GM18873 (cell line): Measurements from ENCODE around the gene RTBDN.

ENCODE experiments used
- ATAC-seq: cut with Tn5 transposase; IDR thresholded peaks from one replicate; pipeline ENCODE4 v1.9.1; 2021; ENCODE audit warnings: mild to moderate bottlenecking, moderate library complexity, moderate number of reproducible peaks; ENCODE audit not compliant: unreplicated experiment, low FRiP score

RTBDN gene

DNA sequence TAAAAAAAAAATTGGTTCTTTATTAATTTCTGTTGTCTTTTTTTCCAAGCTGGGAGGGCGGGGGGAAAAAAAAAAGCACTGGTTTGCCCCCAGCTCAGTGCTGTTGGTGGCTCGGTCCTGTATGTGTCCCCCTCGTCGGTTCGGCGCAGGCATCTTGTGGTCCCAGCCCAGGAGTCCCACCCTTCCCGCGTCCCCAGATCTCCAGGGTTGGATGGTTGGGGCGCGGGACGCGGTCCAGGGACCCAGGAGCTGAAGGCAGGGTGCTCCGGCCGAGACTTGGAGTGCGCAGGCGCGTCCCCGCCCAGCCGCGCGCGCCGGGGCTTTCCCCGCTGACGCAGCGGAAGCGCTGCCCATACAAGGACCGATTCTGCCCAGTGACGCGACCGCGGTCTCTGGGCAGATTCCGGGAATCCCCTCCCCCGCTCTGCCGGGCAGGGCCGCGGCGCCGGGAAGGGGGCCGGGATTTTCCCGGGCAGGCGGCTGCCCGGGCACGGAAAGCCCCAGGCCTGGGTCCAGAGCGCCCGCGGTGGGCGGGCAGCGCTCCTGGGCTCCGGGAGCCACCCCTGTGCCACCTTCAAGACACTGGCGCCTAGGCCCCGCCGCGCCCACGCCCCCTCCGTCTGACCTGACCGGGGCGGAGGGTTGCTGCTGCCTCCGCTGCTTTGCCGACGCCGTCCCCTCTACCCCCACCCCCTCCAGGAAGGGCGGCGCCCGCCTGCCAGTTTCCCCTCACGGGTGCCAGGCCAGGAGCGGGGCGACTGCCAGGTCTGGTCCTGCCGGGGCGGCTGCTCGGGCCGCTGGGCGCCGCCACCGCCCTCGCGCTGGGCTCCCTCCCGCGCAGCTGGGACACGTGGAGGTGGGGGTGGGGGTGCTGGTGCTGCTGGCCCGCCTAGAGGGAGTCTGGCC, 40.8 kb downstream of the RTBDN start:
- no peak for ATAC-seq

DNA sequence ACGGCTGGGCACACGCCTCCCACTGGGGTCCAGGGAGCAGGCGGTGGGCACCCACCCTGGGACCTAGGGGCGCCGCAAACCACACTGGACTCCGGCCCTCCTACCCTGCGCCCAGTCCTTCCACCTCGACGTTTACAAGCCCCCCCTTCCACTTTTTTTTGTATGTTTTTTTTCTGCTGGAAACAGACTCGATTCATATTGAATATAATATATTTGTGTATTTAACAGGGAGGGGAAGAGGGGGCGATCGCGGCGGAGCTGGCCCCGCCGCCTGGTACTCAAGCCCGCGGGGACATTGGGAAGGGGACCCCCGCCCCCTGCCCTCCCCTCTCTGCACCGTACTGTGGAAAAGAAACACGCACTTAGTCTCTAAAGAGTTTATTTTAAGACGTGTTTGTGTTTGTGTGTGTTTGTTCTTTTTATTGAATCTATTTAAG, 41.5 kb downstream of the RTBDN start:
- ATAC-seq, result no peak

DNA sequence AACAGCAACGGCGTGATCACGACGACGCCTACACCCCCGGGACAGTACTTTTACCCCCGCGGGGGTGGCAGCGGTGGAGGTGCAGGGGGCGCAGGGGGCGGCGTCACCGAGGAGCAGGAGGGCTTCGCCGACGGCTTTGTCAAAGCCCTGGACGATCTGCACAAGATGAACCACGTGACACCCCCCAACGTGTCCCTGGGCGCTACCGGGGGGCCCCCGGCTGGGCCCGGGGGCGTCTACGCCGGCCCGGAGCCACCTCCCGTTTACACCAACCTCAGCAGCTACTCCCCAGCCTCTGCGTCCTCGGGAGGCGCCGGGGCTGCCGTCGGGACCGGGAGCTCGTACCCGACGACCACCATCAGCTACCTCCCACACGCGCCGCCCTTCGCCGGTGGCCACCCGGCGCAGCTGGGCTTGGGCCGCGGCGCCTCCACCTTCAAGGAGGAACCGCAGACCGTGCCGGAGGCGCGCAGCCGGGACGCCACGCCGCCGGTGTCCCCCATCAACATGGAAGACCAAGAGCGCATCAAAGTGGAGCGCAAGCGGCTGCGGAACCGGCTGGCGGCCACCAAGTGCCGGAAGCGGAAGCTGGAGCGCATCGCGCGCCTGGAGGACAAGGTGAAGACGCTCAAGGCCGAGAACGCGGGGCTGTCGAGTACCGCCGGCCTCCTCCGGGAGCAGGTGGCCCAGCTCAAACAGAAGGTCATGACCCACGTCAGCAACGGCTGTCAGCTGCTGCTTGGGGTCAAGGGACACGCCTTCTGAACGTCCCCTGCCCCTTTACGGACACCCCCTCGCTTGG, 42.1 kb downstream of the RTBDN start:
- ATAC-seq, result no peak

DNA sequence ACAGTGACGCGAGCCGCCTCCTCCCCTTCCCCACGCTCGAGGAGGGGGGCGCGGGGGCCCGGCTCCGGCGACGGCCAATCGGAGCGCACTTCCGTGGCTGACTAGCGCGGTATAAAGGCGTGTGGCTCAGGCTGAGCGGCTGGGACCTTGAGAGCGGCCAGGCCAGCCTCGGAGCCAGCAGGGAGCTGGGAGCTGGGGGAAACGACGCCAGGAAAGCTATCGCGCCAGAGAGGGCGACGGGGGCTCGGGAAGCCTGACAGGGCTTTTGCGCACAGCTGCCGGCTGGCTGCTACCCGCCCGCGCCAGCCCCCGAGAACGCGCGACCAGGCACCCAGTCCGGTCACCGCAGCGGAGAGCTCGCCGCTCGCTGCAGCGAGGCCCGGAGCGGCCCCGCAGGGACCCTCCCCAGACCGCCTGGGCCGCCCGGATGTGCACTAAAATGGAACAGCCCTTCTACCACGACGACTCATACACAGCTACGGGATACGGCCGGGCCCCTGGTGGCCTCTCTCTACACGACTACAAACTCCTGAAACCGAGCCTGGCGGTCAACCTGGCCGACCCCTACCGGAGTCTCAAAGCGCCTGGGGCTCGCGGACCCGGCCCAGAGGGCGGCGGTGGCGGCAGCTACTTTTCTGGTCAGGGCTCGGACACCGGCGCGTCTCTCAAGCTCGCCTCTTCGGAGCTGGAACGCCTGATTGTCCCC, 42.9 kb downstream of the RTBDN start, which contains the start of gene JUNB:
Gene JUNB, plus strand, starts transcription at position 142 of the 706 bp plus-strand sequence. Its CDS starts 286 bp downstream, at position 428.
- peak; percentile 30 for ATAC-seq

DNA sequence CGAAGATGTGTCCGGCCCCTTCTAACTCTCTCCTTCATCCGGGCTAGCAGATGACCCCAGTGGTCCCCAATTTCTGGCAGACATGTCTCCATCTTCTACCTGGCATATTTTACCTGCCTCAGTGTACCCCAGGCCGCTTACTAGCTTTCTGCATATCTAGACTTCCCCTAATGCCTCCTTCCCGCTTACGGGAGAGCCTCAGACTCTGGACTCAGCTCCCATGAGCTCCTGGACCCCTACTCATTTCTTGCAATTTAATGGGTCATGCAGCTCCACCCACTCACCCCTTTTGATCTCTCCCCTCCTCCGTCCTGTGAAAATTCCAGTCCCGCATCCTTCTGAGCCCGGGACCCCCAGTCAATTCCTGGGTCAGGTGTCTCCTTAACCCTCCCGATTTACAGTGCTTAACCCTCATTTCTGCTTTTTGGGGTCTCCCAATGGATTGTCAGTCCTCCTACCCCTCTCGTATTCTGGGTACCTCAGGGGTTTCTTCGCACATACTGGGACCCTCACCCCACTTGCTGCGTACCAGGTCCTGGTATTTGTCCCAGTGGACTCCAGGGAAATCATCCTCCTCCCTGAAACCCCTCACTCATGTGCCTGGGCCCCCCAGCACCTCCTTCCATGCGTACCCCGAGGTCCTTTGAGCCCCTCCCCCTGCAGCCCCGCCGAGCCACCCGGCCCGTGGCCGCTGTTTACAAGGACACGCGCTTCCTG, 43.6 kb downstream of the RTBDN start:
- ATAC-seq, result no peak

DNA sequence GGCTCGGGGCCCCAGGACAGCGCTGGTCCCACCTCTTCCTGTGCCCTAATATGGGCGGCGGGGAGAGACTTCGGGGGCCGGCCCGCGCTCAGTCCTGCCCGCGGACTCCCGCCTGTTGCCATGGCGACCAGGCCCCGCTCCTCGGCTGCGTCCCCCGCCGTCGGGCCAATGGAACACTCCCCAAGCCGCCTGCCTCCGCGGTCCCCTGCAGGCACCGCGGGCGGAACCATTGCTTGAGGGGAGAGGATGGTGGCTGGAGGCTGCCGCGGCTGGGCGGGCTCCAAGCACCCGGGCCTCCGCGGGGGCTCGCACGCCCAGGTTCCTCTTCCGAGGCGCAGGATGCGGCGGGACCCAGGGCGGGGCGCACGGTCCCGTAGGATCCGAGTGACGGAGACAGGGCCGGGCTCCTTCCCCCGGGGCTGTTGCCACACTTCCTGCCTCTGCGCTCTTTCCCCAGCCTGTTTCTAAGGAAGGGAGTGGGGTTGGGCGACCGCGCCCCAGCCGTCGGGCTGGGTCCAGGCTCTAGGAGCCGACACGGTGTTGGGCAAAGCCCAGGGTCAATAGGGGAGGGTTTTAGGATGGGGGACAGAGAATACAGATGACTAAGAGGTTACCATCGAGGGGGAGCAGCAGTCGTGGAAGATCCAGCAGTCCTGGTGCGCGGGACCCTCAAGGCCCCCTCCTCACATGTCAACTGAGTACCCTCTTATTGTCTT, 44.3 kb downstream of the RTBDN start:
- peak; percentile 26 for ATAC-seq

DNA sequence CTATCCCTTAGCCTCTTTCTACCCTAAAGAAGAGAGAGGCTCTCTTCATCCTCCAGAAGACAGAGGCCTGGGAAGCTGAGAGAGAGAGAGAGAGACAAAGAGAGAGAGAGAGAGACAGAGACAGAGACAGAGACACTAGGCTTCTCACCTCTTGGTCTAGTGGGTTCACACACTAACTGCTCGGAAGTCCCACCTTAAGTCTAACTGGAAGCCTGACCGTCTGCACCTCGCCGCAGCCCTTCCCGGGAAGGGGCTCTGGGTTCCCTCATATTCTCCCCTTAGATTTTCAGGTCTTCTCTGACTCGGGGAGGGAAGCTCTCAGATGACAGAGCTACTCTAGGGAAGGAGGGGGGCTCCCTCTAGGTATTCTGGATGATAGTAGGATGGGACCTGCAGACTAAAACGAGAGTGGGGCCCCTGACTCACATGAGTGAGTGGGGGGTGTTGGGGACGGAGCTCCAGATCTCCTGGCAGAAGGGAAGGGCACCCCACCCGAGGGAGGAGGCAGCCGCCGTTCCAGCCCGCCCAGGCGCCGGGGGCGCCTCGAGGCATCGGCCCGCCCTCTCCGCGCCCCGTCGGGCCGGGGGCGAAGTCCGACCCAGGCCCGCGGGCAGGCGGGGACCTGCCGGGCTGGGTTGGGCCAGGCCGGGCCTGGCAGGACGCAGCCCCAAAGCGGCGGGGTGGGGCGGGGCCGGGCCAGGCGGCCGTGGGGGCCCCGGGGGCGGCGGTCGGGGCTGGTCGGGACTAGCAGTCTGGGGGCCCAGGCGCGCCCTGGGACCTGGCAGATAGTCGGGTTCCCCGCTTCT, 45.1 kb downstream of the RTBDN start:
- no peak for ATAC-seq

DNA sequence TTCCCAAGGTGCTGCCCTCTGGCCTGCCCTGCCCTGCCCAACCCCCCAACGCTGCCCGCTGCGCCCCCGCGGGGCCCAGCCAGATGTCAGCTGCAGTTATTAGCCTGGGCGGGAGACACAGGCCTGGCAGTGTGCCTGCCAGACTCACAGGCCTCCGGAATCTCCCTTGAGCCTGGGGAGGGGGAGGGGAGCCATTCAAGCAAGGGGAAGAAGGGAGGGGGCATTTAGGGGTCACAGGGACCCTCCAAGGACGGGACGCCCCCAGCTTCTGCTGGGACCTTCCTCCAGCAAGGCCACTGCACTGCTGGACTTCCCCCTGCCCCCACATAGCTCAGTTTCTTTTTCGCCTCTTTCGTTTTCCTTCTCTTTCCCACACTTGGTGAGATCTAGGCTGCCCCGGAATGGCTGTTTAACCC, 45.7 kb downstream of the RTBDN start:
- no peak for ATAC-seq

DNA sequence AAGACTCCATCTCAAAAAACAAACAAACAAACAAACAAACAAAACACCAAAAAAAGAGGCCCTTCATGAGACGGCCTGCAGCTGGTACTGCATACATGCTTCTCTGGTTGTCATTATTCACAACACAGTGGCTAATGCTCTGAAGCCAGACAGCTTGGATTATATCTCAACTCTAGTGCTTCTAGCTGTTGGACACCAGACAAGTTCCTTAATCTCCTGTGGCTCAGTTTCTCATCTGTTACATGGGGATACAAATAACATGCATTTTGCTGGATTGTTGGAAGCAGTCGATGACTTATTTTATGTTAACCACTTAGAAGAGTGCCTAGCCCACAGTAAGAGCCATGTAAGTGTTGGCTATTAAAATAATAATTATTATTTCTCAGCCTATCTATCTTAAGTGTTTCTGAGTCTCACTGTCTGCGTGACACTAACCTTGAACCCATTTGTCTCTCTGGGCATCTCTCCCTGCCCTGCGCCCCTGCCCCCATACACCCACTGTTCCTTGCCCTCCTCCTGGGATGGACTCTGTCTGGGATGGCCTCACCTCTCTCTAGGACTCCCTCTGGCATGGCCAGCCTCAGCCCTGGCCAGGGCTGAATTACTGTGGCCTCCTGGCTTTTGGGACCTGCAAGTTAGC, 46.2 kb downstream of the RTBDN start:
- ATAC-seq, result no peak

DNA sequence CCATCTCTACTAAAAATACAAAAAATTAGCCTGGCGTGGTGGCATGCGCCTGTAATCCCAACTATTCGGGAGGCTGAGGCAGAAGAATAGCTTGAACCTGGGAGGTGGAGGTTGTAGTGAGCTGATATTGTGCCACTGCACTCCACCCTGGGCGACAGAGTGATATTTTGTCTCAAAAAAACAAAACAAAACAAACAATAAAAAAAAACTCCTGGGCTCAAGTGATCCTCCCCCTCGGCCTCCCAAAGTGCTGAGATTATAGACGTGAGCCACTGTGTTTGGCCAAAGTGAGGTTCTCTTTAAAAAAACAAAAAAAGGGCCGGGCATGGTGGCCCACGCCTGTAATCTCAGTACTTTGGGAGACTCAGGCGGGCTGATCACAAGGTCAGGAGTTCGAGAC, 46.9 kb downstream of the RTBDN start:
- ATAC-seq, result no peak

DNA sequence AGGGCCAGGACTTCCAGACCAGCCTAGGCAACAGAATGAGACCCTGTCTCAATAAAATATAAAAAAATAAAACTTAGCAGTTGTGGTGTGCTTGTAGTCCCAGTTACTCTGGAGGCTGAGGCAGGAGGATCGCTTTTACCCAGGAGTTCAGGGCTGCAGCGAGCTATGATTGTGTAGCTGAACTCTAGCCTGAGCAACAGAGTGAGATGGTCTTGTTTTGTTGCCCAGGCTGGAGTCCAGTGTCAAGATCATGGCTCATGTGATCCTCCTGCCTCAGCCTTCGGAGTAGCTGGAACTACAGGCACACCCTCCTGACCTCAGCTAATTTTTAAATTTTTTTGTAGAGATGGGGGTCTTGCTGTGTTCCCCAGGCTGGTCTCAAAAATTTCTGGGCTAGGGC, 47.4 kb downstream of the RTBDN start:
- no peak for ATAC-seq

DNA sequence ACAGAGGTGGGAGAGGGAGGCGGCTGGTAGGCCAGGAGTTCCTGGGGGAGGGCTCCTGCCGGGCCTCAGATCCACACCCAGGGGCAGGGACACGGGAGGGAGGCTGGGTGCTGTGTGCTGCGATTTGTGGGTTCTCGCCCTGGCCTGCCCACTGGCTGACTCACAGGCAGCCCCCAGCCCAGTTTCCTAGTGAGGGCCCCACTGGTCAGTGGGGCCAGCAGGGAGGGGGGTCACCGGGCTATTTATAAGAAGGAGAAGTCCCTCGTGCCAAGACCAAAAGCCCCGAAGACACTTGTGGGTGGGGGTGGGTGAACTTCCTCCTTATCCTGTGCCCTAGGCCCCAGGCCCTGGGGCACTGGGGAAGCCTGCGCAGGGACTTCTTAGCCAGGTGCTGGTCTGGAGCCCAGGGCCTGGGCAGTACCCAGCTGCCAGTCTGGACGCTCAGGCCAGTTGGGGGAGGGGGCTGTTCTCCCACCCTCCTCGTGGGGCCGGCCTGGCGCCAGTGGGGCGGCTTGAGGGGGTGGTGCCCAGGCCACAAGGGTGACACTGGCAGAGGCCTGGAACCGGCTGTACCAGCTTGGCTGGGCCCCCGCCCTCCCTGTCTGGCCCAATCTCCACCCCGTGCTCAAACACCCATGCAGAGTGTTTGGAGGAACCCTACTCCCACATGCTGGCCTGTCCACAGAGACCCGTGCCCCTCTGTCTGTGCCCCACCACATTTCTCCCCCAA, 48.1 kb downstream of the RTBDN start:
- ATAC-seq, result no peak

DNA sequence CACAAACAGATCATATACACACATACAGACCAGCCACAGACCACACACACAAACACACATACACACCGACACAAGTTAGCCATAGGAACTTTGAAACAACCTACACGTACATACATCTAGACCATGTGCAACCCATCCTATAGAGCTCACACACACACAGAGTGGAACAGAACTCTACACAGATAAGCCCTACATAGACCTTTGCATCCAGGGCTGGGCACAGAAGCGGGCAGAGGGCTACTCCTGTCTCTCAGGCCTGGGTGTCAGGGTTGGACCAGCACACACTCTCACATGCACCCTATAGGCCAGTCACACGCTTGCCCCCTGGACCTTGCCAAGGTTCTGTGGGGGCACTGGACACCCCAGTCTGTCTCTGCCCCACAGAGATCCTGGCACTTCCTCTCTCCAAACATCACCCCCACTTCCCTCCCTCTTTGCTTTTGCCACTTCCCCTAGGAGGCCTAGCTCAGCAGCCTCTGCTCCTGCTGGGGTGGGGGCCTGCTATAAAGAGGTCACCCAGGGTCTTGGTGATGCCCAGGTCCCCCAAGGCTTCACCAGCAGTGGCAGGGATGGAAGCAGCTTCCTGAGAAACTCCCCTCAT, 48.8 kb downstream of the RTBDN start:
- no peak for ATAC-seq

DNA sequence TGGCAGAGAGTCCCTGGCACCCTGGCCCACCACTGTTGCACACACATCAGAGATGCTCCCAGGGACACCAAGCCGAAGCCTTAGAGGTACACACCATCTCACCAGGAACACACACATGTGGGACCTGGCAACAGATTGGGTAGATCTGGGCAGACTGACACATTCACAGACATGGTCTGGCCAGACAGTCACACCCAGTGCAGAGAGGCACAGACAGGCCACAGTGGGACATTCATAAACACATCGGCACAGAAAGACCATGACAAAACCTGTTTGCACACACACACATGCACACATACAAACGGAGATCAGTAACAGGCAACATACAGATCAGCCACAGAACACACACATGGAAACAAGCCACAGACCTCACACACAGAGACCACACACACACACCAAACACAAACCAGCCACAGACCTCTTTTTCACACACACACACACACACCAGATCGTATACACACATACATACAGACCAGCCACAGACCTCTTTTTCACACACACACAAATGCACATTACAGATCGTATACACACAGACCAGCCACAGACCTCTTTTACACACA, 49.4 kb downstream of the RTBDN start:
- no peak for ATAC-seq

DNA sequence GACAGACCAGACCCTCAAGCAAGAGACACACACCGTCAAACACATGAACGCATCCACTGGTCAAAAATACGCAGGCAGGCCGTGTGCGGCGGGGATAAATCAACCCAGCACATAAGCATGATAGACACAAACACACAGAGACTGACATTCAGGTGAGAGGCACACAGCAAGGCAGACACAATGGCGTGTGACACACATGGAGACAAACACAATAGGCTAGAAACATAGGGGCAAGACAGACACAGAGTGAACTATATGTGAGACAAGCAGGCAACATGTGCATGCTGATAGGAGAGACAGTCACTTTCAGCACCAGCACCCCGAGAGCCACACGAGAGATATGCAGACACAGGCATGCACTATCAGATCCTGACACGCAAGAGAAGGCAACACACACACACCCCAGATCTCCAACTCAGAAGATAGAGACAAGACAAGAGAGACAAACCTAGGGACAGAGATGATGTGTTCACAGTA, 49.9 kb downstream of the RTBDN start:
- ATAC-seq, result no peak

DNA sequence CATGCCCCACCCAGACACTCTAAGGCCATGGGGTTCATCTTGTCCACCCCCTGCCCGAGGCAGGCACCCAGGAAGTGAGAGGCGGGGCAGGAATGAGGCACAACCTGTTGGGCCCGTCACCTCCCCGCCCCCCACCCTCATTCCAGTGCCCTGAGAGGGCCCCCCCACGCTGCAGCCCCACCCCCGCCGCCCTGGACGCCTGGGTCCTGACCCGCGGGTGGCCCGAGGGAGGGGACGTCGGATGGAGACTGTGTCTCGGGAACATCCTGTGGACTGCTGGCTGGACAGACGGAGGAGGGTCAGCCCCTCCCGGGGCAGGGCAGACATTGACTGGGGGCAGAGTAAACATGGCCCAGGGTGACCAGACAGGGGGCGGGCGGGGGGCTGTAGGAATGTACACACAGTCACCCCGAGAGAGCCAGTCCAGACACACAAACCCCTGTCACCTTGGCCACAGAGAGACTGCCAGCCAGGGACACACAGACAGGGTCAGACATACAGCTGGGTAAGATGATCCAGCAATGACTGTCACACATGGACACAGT, 50.5 kb downstream of the RTBDN start:
- no peak for ATAC-seq
